ENCODE measurements around the gene RSPH3.

GRCh38 chr6:159037756-159038290 is 37.8 kb upstream of the RSPH3 start:
- TF ChIP-seq POLR2A (IDR thresholded peaks at IDR 0.05) = no peak
- TF ChIP-seq, protein P1, sequence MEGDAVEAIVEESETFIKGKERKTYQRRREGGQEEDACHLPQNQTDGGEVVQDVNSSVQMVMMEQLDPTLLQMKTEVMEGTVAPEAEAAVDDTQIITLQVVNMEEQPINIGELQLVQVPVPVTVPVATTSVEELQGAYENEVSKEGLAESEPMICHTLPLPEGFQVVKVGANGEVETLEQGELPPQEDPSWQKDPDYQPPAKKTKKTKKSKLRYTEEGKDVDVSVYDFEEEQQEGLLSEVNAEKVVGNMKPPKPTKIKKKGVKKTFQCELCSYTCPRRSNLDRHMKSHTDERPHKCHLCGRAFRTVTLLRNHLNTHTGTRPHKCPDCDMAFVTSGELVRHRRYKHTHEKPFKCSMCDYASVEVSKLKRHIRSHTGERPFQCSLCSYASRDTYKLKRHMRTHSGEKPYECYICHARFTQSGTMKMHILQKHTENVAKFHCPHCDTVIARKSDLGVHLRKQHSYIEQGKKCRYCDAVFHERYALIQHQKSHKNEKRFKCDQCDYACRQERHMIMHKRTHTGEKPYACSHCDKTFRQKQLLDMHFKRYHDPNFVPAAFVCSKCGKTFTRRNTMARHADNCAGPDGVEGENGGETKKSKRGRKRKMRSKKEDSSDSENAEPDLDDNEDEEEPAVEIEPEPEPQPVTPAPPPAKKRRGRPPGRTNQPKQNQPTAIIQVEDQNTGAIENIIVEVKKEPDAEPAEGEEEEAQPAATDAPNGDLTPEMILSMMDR (IDR thresholded peaks at IDR 0.05) = no peak
